GM18511 (cell line): ENCODE results near the gene SLC45A1.
"Not testable (repeated sequence)": the region's sequence is repeated elsewhere in the genome, so short reads cannot be mapped to it uniquely, and the experiment has no call there.

Source experiments
- ATAC-seq: cut with Tn5 transposase; IDR thresholded peaks from one replicate; pipeline ENCODE4 v1.9.1; 2021; ENCODE audit warnings: mild to moderate bottlenecking, moderate library complexity; ENCODE audit not compliant: unreplicated experiment

SLC45A1 gene

GRCh38 chr1:8317647-8318381 lies at the start of gene SLC45A1:
Gene SLC45A1, plus strand, starts transcription at chr1:8318114. Its CDS starts 6,216 bp downstream, at chr1:8324330.
- no peak for ATAC-seq

GRCh38 chr1:8273036-8273435 lies 44.9 kb upstream of the SLC45A1 start:
- no peak for ATAC-seq

- no peak for ATAC-seq
Measured at GRCh38 chr1:8274352-8274751, 43.6 kb upstream of the SLC45A1 start.

- ATAC-seq, result no peak
Measured at GRCh38 chr1:8276173-8276914, 41.6 kb upstream of the SLC45A1 start.

- ATAC-seq, result no peak
Measured at GRCh38 chr1:8276932-8277331, 41.0 kb upstream of the SLC45A1 start.

GRCh38 chr1:8278677-8279076 lies 39.2 kb upstream of the SLC45A1 start:
- not testable (repeated sequence) for ATAC-seq

GRCh38 chr1:8281843-8282509 lies 35.9 kb upstream of the SLC45A1 start:
- no peak for ATAC-seq

- peak; percentile 97 for ATAC-seq
Measured at GRCh38 chr1:8283058-8283884, 34.6 kb upstream of the SLC45A1 start.

- ATAC-seq, result no peak
Measured at GRCh38 chr1:8284127-8284526, 33.8 kb upstream of the SLC45A1 start.

- no peak for ATAC-seq
Measured at GRCh38 chr1:8285103-8285502, 32.8 kb upstream of the SLC45A1 start.

- no peak for ATAC-seq
Measured at GRCh38 chr1:8285965-8286364, 31.9 kb upstream of the SLC45A1 start.

- no peak for ATAC-seq
Measured at GRCh38 chr1:8293118-8293517, 24.8 kb upstream of the SLC45A1 start.

- no peak for ATAC-seq
Measured at GRCh38 chr1:8293641-8294169, 24.2 kb upstream of the SLC45A1 start.

- ATAC-seq, result no peak
Measured at GRCh38 chr1:8294170-8294697, 23.7 kb upstream of the SLC45A1 start.

- no peak for ATAC-seq
Measured at GRCh38 chr1:8297245-8297644, 20.7 kb upstream of the SLC45A1 start.

GRCh38 chr1:8299963-8300362 lies 18.0 kb upstream of the SLC45A1 start:
- no peak for ATAC-seq

GRCh38 chr1:8302081-8302956 lies 15.6 kb upstream of the SLC45A1 start:
- no peak for ATAC-seq

GRCh38 chr1:8303141-8303540 lies 14.8 kb upstream of the SLC45A1 start:
- no peak for ATAC-seq

- no peak for ATAC-seq
Measured at GRCh38 chr1:8303876-8304275, 14.0 kb upstream of the SLC45A1 start.
